HG03575 (cell line): Measurements from ENCODE around the gene DENND2A.

ENCODE experiments used
- ATAC-seq: cut with Tn5 transposase; IDR thresholded peaks from one replicate; pipeline ENCODE4 v1.9.1; 2021; ENCODE audit not compliant: unreplicated experiment, insufficient number of reproducible peaks, low FRiP score; ENCODE audit errors: extremely low read depth

Gene DENND2A

DNA sequence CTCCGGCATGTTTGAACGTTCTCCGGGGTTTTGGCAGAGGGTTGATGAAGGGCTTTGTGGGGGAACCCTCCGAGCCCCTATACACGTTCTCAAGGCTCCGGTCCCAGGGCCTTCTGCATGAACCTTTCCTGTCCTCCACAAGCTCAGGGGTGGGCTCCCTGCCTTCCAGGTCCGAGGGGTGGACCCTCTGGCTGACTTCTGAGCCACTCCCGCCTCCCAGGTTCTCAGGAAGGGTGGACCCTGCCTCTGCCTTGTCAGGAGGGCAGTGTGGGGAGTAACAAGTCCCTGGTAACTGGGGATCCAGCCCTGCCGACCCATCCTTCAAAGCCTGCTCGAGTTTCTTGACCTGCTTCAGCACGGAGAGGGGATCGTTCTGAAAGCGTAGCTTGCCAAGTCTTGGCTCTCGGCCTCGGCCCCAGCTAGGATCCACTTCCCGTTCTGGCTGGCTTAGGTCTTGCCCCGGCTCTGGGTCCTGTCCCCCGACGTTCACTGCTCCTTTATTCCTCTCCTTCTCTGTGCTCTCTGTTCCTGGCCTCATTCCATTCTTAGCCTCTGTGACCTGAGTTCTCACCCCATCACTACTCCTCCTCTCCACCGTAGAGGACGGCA is 38.9 kb downstream of the DENND2A start:
- no peak for ATAC-seq

DNA sequence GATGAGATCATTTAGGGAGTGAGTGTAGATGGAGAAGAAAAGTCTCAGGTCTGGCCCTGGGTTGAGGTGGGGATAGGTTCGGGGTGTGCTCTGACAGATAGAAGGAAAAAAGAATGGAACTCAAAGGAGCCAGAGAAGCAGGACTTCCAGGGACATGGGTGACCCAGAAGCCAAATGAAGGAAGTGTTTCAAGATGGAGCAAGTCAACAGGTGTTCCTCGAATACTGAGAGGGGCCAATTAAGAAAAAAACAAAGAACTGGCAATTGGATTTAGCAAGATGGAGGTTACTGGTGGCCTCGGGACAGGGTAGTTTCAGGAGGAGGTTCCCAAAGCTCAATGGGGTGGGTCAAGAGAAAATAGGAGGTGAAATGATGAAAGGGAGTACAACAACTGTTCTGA is 40.3 kb downstream of the DENND2A start:
- no peak for ATAC-seq

DNA sequence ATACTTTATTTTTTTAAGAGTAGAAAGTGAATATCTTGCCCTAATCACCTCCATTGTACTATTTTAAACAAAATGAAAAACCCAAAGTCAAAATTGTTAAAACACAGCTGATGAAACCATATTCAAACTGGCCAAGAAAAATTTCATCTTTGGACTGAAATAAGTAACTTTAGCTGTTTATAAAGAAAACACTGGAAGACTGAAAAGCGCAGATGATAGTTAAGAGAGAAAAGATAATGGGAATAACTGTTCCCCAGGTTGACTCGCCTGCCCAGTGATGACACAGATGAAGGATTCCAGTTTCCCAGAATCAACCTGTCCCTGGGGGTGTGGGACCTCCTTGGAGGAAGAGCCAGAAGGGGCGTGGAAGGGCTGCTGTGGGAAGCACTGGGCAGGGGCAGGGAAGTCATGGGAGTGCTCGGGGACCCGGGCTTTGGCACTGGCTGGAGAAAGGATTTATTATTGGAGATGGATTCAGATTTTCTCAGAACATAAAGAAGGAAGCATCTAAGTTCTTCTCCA is 43.1 kb downstream of the DENND2A start:
- ATAC-seq, result no peak

DNA sequence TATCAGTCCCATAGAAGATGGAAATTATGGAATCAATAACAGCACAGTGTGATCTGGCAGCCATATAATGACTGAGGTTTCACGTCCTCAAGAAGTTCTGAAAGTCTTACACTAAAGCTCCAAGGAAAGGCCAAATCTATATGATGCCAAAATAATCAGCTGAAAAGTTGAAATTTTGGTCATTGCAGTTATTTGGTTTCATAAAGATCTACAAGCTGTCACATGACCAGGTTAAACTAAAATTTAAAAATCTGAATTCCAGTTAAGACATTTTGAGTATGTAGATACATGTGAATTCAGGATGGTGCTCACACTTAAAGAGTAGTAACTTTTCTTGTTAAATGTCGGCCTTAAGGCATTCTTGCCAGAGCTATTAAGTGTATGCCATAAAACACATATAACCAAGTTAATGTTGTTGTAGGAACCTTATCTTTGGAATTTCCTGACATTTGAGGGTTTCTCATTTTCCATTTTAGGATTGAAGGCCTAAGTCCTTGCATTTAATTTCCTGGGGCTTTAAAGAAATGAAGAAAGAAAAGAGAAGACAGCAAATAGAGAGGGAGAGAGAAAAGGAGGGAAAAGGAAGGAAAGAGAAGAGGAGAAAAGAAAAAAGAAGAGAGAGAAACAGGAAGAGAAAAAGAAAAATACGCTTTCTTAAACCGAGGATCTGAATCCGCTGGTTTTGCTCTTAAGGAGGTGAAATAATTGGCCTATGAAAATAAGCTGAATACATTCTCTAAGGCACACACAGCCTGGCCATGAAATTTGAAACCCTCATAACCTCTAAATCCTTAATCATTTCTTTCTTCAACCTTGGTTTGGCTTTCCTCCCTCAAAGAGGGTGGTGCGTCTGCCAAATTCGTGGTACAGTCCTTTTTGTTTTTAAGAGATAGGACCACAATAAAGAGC is 43.8 kb downstream of the DENND2A start:
- no peak for ATAC-seq

DNA sequence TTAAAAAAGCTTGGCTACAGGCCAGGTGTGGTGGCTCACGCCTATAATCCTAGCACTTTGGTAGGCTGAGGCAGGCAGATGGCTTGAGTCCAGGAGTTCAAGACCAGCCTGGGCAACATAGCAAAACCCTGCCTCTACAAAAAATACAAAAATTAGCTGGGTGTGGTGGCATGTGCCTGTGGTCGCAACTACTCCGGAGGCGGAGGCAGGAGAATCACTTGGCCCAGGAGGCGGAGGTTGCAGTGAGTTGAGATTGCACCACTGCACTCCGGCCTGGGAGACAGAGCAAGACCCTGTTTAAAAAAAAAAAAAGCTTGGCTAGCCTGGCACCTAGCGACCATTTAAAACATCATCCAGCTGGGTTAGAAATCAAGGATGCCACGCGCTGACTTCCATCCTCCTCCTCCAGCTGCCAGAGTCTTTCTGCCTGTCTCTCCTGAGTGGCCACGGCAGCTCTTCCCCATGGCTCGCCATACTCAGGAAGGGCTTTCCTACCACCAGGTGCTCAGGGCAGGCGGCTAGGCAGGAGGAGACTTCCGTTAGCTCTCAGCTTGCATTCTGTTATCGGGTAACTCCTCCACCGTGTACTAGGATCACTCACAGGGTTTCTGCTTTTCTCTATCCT is 45.0 kb downstream of the DENND2A start:
- ATAC-seq, result no peak

DNA sequence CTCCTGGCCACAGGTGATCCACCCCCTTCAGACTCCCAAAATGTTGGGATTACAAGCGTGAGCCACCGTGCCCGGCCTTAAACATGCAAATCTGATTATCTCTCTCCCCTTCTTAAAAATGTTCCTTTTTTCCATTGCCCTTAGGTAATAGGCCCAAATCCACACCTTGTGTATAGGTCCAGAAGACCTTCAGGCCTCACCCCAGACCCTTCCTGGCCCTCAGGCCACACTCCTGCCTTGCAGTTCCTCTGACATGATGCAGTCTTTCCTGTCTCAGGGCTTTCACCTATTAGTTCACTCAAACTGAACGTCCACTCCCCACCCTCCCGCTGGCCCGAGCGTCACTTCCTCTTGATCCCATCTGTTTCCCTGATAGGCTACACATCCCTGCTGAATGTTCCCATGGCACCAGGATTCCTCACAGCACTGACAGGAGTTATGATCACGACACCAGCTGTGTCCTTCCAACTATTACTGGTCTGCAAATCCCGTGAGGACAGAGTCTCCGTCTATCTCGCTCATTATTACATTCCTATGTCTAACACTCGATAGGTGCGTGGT is 46.4 kb downstream of the DENND2A start:
- no peak for ATAC-seq

DNA sequence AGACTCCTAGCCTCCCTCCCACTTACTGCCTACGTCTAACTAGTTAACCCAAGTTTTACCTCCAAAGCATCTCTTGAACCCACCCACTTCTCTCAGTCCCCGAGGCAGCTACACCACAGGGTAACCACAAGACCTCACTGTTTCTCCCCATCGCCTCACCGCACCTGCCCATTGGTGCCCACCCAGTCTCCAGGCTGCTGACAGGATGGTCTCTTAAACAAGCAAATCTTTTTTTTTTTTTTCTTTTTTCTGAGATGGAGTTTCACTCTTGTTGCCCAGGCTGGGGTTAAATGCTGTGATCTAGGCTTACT is 47.0 kb downstream of the DENND2A start:
- no peak for ATAC-seq

DNA sequence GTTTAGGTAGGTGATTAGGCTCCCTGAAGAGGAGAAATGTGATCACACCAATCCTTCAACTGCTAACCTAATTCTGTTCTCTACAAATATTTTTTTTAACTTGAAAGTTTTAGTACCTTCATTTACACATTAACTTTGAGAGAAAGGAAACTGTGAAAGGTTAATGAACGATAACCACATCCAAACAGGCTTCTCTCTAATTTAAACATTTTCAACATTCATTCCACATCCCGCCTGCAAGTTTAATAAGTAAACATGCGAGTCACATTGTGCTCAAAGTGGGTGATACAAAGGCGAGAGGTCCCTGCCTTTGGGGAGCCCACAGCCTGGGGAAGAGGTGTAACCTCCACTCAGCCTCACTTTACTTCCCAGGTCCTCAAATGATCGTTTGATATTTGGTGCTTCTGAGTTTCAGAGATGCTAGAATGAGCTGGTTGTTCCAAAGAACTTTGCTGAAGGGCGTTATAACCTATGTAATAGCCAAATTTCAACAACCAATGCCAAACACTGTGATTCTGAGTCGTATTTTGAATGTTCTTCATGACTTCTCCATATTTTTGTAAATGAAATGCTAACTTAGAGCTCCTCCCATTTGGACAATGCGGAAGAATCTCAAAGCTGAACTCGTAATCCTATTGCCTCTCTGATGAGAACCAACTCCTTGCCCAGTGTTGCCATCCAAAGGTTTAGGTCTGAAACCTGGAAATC is 47.5 kb downstream of the DENND2A start:
- ATAC-seq, result no peak

DNA sequence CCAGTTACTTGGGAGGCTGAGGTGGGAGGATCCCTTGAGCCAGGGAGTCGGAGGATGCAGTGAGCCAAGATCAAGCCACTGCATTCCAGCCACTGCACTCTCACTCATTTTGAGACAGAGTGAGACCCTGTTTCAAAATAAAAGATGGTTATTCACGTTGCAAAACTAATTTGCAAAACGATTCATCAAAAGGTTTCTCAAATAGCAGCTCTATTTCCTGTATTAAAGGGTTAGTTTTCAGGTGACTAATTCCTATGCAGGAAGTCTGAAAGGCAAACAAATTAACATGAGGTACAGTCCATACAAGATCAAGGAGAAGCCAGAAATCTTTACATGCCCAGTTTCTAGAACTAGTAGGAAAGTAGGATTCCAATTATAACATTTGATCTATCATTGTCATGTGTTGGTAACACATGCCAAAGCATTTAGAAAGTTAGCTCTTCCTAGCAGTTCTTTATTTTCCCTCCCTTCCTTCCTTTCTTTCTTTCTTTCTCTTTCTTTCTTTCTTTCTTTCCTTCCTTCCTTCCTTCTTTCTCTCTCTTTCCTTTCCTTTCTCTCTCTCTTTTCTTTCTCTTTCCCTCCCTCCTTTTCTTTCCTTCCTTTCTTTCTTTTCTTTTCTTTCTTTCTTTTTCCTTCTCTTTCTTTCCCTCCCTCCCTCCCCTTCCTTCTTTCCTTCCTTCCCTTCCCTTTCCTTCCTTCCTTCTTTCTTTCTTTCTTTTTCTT is 49.3 kb downstream of the DENND2A start:
- no peak for ATAC-seq

DNA sequence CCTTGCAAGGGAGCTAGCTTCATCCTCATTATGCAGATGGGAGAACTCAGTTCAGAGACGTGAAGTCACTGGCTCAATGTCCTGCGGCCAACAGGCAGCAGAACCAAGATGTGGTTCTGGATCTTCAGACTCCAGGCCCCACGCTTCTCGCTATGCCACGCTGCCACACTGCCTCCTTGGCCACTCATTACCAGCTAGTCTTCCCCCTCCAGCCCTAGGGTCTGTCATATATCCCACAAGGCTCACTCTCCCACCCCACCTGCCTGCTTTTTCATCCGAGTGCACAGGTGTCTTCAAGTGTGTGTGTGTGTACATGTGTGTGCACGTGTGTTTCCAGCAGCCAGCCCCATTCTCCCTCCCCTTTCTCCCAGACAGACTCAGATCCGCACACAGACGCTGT is 53.4 kb downstream of the DENND2A start:
- ATAC-seq, result no peak

DNA sequence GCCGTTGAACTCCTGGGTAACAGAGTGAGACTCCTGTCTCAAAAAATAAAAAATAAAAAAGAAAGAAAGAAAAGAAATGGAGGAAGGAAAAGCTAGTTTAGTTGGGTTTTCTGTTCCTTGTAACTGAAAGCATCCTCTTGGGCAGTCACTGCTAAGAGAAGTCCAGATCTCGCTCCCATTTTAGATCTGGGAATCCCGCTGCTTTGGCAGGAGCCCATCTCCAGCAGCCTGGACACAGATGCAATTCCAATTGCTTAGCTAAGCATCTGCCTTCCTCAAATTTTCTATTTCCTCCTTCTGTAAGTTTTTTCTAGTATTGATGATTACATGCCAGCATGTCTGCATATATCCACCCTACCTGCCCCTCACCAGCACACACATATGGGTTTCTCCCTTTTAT is 54.1 kb downstream of the DENND2A start:
- ATAC-seq, result no peak

DNA sequence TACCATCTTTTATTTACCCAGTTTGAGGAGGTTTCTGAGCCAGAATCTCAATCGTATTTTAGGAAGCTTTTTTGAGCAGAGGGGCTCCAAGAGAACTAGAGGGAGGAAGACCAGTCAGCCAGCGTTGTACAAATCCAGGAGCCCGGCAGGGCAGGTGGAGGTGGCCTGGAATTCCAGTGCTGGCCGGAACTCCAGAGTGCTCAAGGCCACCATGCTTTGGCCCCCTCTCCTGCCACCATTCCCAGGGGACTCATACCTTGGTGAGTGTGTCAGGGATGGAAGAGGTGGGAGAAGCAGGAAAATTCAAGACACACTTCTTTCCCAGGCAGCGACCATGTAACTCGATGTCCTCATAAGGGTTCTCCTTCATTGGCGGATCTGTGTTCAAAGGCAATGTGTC is 55.3 kb downstream of the DENND2A start:
- no peak for ATAC-seq

DNA sequence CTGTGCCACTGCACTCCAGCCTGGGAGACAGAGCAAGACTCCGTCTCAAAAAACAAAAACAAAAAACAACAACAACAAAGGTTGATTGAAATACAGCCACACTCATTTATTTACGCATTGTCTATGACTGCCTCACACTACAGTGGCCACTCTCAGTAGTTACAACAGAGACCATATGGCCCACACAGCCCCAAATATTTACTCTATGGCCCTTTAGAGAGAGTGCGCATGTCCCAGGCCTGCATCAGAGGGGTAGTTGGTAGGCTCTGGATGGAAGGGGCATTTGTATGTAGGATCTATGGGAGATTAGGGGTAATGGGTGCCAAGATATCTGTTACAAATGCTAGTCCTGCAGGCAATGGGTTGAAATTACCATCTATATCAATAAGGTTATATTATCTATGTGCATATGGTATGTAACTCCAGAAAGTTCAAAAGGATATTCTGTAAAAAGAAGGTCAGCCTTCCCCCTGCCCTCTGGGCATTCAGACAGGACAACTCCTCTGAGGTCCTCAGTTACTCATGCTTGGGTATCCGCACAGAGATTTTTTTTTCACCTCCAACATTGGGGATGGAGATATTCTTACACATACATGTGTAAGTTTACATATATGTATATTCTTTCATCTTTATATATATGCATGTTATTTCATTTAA is 56.3 kb downstream of the DENND2A start:
- no peak for ATAC-seq

DNA sequence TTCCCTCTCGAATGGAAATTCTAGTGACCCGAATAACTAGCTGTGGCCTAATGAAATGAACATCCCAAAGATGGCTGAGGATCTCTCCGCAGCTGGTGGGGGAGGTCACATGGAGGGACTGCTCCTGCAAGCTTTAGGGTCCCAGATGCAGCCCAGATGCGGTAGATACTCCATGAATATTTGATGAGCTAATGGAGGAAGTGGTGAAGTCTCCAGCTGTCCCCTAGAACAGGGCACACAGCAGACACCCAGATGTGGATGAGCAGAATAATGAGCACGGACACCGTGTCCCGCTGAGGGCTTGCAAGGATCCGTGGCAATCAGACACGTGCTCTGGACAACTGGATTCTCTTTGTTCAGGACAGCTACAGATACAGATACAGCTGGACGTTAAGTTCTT is 59.2 kb downstream of the DENND2A start:
- no peak for ATAC-seq

DNA sequence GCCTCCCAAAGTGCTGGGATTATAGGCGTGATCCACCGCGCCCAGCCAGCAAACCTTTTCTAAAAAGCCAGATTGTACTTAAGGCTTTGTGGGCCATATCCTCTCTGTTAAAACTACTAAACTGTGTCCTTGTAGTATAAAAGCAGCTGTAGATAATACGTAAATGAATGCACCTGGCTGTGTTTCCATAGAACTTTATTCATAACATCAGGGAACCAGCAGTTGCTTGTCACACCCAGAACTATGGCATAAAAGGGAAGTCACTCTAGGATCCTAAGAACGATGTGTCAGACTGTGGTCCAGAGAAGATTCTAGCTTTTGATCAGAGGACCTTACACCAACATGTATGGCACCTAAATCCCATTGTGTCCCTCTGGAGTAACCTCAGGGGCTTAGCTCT is 63.0 kb downstream of the DENND2A start:
- ATAC-seq, result no peak

DNA sequence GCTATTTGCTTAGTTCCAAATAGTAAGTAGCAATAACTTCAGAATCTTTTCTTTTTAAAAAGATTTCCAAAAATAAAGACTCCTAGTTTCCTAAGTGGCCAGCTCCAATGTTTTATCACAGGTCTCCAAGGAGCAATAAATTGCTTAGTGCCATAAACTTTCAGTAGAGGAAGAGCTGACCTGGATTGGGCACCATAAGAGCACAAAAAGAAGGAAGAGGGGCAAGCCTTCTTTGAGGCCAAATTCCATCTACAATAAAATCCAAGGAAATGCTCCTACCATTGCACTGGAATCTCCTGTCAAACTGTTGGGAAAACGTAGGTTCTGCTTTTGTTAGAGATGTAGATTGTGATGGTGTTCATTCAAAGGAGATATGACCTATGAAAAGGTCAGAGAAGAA is 64.0 kb downstream of the DENND2A start:
- ATAC-seq, result no peak

DNA sequence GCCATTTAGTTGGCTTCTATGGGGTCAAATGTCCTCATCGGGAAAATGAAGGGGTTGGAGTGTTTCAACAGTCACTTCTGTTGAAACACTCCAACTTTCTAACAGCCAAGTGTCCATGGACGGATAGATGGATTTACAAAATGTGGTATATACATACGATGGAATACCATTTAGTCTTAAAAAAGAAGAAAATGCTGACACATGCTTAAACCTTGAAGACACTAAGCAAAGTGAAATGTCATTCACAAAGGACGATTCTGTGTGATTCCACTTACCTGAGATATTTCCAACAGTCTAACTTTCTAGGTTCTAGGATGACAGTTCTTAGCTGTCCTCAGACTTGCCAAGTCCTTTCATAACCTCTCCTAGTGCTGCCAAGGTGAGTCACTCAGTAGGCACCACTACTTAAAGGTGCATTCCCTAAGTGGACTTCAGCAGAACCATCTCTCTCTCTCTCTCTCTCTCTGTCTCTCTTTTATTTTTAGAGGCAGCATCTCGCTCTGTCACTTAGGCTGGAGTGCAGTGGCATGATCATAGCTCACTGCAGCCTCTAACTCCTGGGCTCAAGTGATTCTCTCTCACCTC is 69.0 kb downstream of the DENND2A start:
- no peak for ATAC-seq

DNA sequence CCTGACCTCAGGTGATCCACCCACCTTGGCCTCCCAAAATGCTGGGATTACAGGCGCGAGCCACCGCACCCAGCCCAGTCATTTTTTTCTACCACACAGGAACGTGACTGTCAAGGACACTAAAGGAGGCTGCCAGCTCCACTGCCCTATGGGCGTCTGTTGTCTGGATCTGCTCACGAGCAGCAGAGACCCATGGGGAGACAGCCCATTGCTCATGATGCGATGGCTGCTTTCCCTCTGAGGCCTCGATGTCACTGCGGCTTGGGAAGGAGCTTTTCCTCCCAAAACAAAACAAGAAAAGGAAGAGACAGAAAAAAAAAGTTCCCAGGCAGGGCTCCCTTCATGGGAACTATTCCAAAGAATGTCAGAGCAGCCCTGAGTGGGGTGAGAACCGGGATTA is 70.5 kb downstream of the DENND2A start:
- ATAC-seq, result no peak
